Hematopoietic multipotent progenitor cell treated with erythropoietin and hydrocortisone succinate and interleukin-3 and kit ligand, for 4 days (in vitro differentiated cells): ENCODE results near the gene CHRDL2.

ENCODE experiments used
- DNase-seq: peaks from one replicate; pipeline ENCODE4 v3.0.0-alpha.2; 2015

CHRDL2 gene

DNA sequence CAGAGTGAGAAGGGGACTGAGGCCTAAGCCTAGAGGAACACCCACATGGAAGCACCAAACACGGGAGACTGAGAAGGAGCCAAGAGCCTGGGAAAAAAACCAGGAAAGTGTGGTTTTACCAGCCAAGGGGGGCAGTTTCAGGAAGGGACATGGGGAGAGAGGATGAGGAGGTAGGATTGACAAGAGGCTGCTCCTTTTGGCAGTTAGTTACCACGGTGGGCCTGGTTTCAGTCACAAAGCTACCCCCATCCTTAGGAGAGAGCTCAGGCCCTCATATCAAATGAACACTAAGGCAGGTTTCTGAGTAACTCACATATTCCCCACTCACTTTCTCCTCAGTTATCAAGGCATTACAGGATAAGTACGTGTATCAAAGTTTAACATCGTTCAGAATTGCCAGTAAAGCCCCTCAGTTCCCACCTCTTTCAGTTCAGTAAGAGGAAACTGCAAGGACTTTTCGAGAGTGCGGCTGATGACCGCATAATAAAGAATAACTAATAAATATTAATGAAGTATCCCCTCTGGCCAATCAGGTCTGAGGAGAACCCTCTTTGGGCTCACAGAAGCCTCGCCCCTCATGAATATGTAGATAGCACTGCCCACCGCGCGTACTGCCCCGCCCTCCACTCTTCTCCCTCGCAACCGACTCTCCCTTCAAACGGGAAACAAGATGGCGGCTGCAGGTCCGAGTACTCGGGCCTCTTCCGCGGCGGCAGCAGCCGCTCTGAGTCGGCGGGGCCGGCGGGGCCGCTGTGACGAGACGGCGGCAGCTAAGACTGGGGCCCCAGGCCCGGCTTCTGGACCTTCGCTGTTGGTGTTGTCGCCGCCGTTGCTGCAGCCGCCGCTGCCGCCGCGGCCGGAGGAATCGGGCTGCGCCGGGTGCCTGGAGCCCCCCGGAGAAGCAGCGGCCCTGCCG, 17.2 kb upstream of the CHRDL2 start, which contains the start of gene RNF169:
RNF169 (plus strand) TSS at position 639 of the 916 bp plus-strand sequence; CDS start at position 671, 32 bp downstream.
- DNase-seq, result peak; percentile 99

DNA sequence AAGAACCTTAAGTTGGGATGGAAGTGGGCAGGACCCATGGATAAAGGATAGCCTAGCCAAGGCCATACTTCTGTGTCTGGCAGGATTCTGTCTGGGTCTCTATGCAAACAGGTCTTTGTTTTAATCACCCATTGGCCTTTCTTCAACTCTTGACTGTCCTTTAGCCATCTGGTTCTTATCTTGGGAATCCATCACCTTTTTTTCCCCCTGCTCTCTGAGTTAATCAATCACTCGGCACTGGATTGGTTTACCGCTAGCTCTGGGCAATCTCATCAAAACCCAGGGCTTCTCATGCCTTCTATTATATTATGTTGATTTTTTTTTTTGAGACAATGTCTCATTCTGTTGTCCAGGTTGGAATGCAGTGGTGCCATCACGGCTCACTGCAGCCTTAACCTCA, 15.6 kb upstream of the CHRDL2 start:
- DNase-seq, result no peak

DNA sequence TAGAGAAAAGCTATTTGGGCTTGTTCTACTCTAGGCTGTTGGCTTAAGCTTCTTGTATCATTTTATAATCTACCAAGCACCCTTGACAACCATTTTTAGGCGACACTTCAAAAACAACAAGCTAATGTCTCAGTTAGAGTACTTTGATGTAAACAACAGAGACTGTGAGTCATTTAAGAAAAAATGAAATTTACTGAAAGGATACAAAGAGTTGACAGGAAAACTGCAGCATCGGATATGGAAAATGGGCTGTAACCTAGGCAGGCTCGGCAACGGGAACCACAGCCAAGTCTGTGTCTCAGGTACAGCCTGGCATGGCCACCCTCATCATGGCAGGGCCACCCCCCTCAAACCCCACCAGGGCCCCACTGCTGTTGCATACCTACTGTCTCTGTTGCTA, 13.1 kb upstream of the CHRDL2 start:
- no peak for DNase-seq

DNA sequence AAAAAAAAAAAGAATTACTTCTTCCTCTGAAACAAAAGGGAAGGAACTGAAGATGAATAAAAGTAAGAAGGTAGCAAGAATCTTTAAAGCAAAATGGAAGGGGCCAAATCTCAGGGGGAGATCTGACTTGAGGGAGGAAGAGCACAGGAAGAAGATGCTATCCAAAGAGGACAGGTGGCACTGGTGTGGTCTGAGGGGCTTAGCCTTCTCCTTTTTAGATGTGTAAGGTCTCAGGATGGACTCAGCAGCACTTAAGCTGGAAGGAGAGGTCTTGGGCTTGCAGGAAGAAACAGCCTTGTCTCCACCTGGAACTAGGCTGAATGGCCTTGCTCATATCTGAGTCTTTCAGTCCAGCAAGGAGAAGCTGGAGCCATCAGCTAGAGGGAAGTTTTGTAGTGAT, 12.4 kb upstream of the CHRDL2 start:
- no peak for DNase-seq

DNA sequence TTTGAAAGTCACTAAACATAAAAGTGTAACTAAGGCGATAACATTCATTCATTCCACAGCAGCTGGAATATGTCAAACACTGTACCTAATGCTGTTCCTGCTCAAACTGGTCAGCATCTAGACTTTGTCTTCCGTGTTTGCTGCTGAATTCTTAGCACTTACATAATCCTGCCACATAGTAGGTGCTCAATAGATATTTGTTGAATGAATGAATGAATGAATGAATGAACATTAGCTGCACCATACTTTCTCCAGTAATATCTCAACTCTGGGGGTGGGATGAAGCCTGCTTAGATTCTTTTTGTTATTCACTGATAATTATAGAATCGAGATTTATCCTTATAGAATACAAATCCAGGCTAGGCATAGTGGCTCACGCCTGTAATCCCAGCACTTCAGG, 10.8 kb upstream of the CHRDL2 start:
- no peak for DNase-seq

DNA sequence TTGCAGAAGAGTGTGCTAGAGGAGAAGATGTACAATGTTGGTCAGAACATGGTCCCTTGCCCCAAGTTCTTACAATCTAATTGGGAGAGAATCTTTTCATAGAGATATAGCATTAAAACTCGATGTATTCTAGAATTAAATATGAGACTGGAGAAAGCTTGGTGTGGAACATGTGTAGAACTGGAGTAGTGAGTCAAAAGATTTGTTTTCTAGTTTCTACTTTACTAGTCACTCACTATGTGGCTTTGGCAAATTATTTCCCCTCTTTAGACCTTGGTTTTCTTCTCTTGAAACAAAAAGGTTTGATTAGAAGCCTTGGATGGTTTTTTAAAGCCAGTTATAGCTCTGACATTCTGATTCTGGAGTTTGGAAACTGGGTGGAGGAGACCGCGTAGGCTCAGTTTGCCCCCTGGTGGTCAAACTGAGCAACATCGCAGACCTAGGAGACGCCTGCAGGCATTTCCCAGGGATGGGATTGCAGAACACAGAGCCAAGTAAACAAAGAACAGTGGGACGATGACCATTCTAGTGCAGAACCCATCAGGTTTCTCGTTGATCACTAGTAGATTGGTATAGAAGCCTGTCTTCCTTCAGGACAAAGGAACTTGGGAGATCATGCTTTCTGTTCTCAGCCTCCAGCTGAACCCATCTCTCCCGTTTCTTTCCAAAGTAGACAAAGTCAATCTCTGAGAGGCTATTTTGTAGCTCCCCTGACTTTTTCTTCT, 8.5 kb upstream of the CHRDL2 start:
- peak; percentile 79 for DNase-seq

DNA sequence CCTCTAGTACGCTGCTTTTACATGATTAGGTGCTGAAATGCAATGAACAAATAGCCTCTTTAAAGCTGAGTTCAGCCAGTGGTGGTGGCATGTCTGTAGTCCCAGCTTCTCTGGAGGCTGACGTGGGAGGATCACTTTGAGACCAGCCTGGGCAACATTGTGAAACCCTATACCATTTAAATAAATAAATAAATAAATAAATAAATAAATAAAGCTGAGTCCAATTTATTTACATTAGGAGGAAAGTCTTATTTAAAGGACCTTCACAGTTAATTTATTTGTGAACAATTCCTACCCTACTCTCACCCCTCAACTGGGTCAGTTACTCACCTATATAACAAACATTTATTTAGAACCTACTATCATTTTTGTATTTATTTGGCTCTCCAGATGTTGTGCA, 4.8 kb upstream of the CHRDL2 start:
- no peak for DNase-seq

DNA sequence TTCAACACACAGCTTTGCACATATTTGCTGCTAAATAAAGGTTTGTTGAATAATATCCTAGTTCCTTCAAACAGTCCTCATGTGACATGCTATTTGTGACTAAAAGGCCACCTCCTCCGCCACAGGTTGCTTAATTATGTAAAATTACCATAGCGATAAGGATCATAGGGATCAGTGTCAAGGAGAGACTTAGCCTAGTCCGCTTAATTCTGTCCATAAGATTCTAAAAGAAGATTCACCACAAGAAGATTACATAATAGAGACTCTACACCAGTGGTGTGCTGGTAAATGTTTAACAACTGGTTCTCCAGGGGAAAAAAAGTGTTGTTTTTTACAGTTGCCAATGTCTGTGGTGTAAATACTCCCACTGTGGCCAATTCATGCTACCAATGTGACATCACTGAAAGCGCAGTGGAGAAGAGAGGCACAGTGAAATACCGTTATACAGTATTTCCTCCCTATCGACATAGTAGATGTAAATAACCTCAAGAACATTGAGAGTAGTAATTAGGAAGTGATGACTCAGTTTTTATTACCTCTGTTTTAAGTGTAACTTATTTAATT, 4.2 kb upstream of the CHRDL2 start:
- DNase-seq, result no peak

DNA sequence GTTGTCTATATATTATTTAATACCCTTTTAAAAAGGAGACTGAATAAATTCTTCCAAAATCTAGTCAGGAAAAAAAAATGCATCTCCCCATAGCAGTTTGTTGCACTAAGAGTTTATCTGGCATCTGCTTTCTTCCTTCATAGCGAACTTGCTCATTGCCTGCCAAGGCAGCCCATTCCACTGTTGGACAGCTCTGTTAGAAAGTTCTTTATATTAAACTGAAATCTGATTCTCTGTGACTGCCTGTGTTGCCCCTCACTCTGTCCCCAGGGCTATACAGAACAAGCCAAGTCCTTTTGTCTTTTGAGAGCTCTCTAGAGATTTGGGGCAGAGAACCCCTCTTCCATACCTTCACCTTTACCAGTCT, 3.3 kb upstream of the CHRDL2 start:
- DNase-seq, result no peak

DNA sequence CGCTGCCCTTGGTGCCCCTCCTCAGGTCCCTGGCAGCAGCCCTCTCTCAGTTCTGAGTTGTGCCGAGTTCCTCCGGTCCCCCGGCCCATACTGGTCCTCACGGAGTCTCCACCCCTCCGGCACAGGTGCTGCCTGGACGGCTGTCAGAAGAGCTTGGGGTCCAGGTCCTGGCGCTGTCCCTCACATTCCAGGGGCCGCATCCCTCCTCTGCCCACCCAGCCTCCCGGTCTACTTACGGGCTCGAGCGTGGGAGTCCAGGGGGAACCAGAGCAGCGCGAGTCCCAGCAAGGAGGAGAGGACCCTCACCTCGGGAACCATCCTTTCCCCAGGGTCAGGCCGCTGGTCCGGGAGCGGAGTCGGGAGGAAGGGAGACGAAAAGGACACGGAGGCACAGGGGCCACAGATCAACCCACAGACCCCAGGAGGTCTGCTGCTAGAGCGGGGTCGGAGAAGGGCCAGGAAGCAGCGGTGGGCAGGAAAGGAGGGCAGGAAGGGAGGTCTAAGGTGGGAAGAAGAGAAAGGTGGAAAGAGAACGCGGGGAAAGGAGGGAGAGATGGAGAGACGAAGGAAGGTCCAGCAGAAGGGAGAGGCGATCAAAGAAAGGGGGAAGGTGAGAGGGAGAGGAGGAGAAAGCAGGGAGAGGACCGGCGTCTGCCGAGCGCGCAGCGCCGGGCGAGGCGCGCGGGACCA, 510 bp downstream of the CHRDL2 start:
- no peak for DNase-seq

DNA sequence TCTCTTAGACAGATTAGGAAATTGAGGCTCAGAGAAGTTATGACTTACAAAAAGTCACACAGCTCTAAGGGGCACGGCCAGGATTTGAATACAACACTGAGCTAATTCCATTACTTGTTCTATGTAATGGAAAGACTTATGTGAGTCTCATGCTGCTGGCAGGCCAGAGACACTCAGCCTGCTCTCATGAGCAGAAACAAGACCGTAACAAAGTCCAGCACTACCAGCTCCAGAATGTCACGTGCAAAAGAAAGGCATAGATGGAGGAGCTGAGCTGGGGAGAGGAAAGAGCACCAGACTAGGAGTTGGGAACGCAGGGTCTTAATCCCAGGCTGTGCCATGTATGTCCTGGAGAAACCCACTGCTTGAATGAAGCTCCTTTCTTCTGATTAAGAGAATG, 1.8 kb downstream of the CHRDL2 start:
- no peak for DNase-seq

DNA sequence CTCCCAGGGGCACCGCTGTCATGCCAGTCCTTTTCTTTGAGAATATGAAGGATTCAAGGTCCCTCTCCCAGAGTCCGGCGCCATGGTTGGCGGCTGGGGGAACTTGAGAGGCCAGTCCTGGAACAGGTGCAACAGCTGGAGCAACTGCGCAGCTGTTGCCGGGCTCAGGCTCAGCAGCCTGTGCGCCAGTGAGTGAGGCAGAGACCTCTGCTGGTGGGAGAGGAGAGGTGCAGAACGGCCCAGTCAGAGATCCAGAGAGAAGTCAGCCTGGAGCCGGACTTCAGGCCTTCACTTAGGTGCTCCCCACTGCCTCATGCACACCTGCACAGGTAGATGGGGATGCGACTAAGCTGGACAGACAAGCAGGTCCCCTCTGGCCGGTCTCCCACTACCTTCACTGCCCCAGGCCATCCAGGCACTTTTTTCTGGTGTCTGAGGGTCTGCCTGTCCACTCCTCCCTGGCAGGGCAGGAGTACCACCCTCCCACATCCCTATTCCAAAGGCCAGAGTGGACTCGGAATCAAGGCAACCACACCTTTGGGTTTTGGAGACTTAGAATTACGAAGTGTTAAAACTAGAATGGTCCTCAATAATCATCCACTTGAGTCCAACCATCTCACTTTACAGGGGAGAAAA, 4.6 kb downstream of the CHRDL2 start:
- DNase-seq, result peak; percentile 82

DNA sequence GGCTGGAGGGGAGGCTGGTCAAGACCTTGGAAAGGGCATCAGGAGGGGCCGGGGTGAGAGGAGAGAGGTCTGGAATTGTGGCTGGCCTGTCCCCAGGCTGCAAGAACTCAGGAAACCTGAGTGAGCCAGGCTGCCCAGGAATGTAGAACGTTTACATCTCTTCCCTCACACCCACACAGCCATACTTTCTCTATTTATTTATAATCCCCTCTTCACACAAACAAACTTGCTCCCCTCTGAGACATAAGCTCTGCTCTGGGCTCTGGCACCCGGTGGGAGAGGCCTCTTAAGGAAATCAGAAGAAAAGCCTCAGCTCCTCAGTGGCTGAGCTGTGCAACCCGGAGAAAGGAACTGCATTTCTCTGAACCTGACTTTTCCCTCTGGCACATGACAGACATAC, 5.5 kb downstream of the CHRDL2 start:
- no peak for DNase-seq

DNA sequence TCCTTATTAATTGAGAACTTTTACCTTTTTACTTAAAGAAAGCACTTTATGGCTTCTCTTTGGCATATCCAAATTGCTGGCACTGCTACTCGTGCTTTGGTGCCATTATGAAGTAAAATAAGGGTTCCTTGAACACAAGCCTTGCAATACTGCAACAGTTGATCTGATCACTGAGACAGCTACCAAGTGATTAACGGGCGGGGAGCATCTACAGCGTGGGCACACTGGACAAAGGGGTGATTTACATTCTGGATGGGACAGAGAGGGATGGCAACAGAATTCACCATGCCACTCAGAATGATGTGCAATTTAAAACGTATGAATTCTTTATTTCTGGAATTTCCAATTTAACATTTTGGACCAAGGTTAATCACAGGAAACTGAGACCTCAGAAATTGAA, 7.7 kb downstream of the CHRDL2 start:
- no peak for DNase-seq

DNA sequence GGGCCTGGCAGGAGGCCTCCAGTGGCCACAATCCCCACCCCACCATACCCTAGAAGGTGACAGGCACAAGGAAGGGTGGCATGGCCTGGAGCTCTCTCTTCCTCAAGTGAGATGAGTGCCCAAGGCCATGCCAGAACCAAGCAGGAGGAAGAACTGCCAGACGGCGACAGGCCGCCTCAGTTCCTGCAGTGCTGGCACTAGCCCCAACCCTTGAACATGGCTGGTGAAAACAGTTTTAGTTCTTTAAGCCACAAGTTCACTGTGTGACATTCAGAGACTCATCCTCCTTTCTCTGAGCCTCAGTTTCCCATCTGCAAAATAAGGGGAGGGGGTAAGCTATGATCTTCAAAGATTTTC, 9.8 kb downstream of the CHRDL2 start:
- DNase-seq, result no peak

DNA sequence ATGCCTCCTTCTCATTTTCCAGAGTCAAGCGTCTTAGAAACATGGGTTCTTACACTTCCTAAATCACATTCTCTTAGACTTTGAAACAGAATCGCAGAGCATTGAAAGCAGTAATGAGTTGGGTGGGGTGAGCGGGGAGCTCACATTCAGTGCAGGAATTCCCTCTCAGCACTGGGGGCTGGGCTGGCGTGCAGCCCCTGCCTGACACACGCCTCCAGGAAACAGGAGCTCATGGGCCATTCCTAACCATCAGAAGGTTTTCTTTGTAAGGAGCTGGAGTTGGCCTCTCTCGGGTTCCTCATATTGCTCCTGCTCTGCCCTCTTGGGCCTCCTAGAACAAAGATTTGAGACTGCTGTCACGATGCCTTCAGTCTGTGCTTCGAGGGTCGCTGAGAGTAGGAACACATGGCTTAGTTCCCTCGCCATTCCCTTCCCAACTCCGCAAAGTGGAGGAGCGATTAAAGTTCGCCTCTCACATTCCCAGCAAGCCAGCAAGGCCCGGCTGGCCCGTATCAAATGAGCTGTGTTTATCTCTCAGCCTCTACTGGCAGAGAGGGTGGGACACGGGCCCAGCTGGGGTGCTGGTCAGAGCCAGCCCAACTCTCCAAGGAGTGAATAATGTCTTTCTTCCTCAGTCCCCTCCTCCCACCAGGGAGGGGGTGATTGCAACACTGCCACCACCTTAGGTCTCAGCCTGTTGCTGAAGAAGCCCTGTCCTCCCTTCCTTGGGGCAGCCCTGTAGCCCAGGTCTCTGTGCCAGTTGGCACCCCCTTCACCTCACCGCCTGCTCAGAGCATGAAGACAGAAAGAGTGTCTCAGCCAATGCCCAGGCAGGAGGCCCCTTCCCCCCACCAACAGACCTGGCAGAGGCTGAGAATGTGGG, 10.4 kb downstream of the CHRDL2 start:
- no peak for DNase-seq

DNA sequence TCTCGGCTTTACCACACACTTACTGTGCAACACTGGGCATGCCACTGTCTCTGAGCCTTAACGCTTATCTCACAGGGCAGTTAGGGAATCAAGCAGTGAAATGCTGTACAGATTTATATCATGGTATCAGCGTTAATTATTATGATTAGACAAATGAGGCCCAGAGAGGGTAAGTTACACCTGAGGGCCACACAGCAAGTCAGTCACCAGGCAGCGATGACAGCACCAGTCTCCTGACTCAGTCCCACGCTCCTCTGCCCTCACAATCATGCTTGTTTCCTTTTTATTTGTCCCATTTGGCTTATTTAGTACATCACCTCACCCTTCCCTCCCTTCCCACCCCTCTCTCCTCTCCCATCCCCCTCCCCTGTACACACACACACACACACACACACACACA, 12.2 kb downstream of the CHRDL2 start:
- DNase-seq, result no peak

DNA sequence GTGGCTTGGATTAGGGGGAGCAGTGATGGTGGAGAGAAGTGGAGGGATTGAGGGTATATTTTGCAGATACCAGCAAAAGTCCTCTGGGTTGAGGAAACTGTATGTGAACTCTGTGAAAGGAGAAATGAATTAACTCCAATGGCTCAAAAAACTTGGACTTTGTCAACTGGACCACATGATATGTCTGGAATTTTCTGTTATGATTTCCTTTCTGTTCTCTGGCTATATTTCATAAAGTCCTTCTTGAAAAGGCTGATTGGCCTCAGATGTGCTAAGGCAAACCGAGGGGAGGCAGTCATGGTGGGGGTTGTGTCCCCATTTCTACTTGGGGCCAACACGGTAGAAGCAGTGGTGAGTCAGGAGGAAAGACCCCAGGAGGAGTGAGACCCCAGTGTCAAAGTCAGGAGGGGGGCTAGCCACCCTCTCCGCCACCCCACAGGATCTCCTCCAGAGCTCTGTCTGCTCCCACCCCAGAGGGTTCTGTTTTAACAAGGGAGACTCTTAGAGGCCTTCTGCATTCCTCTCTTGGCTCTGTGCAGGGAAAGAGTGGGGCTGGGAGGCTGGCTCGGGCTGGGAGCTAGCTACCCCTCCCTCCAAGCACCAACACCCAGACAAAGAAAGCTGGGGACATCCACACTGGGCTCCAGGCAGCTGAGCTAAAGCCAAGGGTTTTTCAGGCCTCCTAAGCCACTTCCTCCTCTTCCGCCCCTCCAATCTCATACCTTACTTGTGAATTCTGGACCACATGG, 13.8 kb downstream of the CHRDL2 start:
- no peak for DNase-seq

DNA sequence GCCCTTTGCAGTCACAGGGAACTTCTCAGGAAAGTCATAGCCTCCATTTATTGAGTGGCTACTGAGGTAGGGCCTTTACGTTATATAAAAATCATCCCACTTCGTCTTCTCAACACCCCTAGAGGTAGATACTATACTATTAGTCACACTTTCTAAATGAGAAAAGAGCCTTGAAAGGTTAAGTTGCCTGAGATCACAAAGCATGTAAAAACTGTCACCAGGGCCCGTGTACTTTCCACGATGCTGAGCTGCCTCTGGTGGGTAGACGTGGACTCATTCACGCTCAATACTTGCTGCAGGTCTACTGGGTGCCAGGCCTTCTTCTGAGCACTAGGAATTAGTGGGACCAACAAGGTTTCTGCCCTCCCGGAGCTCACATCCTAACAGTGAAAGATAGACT, 16.3 kb downstream of the CHRDL2 start:
- no peak for DNase-seq

DNA sequence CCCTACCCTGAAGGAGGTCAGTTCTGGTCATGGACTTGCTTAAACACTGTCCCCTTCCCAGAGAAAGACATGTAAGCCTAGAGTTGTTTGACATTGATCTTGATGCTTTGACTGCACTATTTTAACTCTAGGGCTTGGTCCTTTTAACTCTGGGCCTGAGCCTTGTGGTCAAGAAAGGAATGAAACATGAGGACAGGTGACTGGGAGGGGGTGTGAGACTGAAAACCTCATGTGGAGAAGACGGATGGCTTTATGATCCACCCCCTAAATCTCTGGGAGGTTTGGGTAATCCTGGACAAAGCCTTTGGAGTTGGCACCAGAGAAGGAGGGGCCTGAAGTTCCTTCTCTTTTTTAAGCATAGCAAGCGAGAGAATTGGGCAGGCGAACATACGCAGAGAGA, 17.5 kb downstream of the CHRDL2 start:
- no peak for DNase-seq

DNA sequence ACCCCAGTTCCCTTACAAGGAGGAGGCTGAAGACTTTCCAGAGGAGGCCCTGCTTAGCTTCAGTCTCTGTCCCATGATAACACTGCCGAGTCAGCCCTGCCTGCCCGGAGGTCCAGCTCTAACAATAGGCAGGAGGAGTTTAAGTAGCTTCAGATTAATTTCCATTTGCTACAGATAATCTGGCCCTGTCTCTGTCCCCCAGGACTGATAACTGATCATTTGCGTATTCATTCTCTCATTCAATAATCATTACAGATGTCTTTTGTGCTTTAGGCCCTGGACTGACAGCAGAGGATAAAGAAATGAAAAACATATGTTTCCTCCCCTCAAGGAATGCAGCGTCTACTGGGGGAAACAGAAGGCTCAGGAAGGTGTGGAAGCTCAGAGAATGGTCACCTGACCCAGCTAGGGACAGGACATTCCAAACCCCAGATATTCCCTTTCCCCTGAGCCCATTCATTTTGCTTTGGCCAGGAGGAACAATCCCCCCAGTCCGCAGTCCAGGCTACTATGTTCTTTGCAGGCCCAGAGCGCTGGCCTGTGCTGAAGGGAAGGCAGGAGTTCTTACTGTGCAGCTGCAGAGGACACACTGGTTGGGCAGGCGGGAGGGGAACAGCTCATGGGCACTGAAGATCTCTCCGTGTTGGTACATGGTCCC, 20.8 kb downstream of the CHRDL2 start:
- DNase-seq, result peak; percentile 43
